ENCODE results near the gene SLC39A5.

DNA sequence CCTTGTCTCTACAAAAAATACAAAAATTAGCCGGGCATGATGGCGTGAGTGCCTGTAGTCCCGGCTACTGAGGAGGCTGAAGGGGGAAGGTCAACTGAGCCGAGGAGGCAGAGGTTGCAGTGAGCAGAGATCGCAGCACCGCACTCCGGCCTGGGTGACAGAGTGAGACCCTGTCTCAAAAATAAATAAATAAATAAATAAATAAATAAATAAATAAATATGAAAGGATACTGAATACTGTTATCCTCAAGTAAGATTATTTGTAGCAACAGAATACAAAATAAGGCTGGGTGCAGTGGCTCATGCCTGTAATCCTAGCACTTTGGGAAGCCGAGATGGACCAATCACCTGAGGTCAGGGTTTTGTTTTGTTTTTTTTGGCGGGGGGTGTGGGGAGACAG is 10.0 kb upstream of the SLC39A5 start:
- no peak for TF ChIP-seq EZH2 (IDR thresholded peaks at IDR 0.05; ENCODE audit: borderline replicate concordance, insufficient read depth, low read length, poor library complexity, severe bottlenecking)
- no peak for TF ChIP-seq TAF1 (IDR thresholded peaks at IDR 0.05; ENCODE audit: low read depth)
- TF ChIP-seq, protein P1, sequence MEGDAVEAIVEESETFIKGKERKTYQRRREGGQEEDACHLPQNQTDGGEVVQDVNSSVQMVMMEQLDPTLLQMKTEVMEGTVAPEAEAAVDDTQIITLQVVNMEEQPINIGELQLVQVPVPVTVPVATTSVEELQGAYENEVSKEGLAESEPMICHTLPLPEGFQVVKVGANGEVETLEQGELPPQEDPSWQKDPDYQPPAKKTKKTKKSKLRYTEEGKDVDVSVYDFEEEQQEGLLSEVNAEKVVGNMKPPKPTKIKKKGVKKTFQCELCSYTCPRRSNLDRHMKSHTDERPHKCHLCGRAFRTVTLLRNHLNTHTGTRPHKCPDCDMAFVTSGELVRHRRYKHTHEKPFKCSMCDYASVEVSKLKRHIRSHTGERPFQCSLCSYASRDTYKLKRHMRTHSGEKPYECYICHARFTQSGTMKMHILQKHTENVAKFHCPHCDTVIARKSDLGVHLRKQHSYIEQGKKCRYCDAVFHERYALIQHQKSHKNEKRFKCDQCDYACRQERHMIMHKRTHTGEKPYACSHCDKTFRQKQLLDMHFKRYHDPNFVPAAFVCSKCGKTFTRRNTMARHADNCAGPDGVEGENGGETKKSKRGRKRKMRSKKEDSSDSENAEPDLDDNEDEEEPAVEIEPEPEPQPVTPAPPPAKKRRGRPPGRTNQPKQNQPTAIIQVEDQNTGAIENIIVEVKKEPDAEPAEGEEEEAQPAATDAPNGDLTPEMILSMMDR (IDR thresholded peaks at IDR 0.05; ENCODE audit: poor library complexity, severe bottlenecking) = no peak
- no peak for TF ChIP-seq MXI1 (conservative IDR thresholded peaks at IDR 0.05; ENCODE audit: poor library complexity, severe bottlenecking)
- no peak for TF ChIP-seq EP300 (conservative IDR thresholded peaks at IDR 0.05; ENCODE audit: poor library complexity, severe bottlenecking)
- TF ChIP-seq RAD21 (conservative IDR thresholded peaks at IDR 0.05) = no peak
